ENCODE data around the gene FHIT.

DNA sequence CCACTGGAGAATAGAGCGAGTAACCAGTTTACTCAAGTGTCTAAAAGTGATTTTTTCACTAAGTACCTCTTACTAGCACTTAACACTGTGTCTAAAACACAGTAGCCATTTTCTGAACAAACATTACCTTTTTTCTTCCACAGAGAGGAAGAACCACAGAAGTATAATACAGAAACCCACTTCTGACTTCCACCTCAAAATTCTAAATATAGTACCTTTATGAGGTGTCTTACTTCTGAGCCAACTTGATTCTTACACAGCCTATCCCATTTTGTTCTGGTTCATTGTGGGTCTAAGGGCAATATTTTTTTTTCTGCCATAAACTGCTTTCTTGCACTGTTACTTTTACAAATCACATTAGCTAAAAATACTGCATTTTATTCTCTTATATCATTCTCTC is 821.0 kb downstream of the FHIT start:
- TF ChIP-seq, protein P1, sequence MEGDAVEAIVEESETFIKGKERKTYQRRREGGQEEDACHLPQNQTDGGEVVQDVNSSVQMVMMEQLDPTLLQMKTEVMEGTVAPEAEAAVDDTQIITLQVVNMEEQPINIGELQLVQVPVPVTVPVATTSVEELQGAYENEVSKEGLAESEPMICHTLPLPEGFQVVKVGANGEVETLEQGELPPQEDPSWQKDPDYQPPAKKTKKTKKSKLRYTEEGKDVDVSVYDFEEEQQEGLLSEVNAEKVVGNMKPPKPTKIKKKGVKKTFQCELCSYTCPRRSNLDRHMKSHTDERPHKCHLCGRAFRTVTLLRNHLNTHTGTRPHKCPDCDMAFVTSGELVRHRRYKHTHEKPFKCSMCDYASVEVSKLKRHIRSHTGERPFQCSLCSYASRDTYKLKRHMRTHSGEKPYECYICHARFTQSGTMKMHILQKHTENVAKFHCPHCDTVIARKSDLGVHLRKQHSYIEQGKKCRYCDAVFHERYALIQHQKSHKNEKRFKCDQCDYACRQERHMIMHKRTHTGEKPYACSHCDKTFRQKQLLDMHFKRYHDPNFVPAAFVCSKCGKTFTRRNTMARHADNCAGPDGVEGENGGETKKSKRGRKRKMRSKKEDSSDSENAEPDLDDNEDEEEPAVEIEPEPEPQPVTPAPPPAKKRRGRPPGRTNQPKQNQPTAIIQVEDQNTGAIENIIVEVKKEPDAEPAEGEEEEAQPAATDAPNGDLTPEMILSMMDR (IDR thresholded peaks at IDR 0.05) = no peak
- no peak for TF ChIP-seq POLR2A (IDR thresholded peaks at IDR 0.05)
